HG02884 (cell line): ENCODE data around the gene MAPK8IP2.
"Not testable (repeated sequence)": the region's sequence is repeated elsewhere in the genome, so short reads cannot be mapped to it uniquely, and the experiment has no call there.

Experiments used
- ATAC-seq: cut with Tn5 transposase; IDR thresholded peaks from one replicate; pipeline ENCODE4 v1.9.1; 2021; ENCODE audit warnings: mild to moderate bottlenecking, moderate library complexity; ENCODE audit not compliant: unreplicated experiment

MAPK8IP2 gene

GRCh38 chr22:50633771-50634170, 33.2 kb downstream of the MAPK8IP2 start:
- no peak for ATAC-seq

- no peak for ATAC-seq
Measured at GRCh38 chr22:50635591-50635990, 35.0 kb downstream of the MAPK8IP2 start.

GRCh38 chr22:50640296-50640695, 39.7 kb downstream of the MAPK8IP2 start:
- ATAC-seq: not testable (repeated sequence)

- ATAC-seq: no peak
Measured at GRCh38 chr22:50640857-50641647, 40.5 kb downstream of the MAPK8IP2 start.

- no peak for ATAC-seq
Measured at GRCh38 chr22:50641696-50642607, 41.4 kb downstream of the MAPK8IP2 start.

GRCh38 chr22:50643021-50643820, 42.6 kb downstream of the MAPK8IP2 start:
- not testable (repeated sequence) for ATAC-seq

- not testable (repeated sequence) for ATAC-seq
Measured at GRCh38 chr22:50643821-50644101, 43.2 kb downstream of the MAPK8IP2 start.

GRCh38 chr22:50653256-50653655, 52.7 kb downstream of the MAPK8IP2 start:
- ATAC-seq: no peak

- ATAC-seq: not testable (repeated sequence)
Measured at GRCh38 chr22:50654664-50655063, 54.1 kb downstream of the MAPK8IP2 start.

- ATAC-seq: no peak
Measured at GRCh38 chr22:50656122-50657070, 55.8 kb downstream of the MAPK8IP2 start.

GRCh38 chr22:50657925-50658324, 57.3 kb downstream of the MAPK8IP2 start:
- no peak for ATAC-seq

- not testable (repeated sequence) for ATAC-seq
Measured at GRCh38 chr22:50659711-50660110, 59.1 kb downstream of the MAPK8IP2 start.

GRCh38 chr22:50660306-50660705, 59.7 kb downstream of the MAPK8IP2 start:
- ATAC-seq: no peak
